Subcutaneous adipose tissue (tissue), 4 donors: Measurements from ENCODE around the gene CCR3. TPM values are rescaled to one million over a fixed set of nuclear protein-coding genes. Genes with fewer than 3 reads are reported as not detected.

Experiments
- total RNA-seq, 4 donors: library from RNA; depleted of rRNA; stranded (reverse); fragments of >200 nt; gene quantifications; one replicate each; pipeline ENCODE4 v1.1.0, GENCODE V29; 2016
- TF ChIP-seq, protein P1 (sequence below): fragments of 450-650 bp; IDR thresholded peaks from one replicate; pipeline ENCODE4 v1.5.1; 2016; ENCODE audit warnings: low read depth, mild to moderate bottlenecking, control low read depth, antibody characterized with exemption, moderate library complexity

The CCR3 gene
- total RNA-seq, 4 donors from 2014 or later, result not detected

DNA sequence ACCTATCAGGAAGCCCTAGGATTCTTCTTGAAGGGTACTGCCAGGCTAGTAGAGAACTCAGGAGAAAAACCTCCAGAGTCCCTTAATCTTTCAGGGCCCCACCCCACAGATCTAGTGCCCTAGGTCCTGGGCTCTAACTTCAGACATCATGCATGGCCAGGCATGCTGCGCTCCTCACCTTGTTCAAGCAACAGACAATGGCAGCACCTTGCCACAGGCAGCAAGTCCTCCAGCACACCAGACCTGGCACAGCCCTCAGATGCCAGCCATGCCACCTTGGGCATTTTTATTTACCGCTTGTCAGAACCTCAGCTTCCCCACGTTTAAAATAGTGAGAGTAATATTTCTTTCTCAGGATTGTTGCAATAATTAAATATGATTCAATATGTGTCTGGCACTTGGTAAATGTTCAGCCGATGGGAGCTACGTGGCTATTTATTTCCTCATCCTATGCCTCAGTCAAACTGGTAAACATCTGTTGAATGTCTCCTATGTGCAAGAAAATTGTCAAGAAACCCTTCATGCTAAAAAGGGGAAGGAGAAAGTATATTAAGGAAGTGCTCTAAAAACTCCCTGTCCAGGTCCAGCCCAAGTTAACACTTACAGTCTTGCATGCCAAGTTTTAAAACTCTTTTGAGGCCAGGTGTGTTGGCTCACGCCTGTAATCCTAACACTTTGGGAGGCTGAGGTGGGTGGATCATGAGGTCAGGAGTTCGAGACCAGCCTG lies 19.7 kb upstream of the CCR3 start:
- TF ChIP-seq, protein P1, sequence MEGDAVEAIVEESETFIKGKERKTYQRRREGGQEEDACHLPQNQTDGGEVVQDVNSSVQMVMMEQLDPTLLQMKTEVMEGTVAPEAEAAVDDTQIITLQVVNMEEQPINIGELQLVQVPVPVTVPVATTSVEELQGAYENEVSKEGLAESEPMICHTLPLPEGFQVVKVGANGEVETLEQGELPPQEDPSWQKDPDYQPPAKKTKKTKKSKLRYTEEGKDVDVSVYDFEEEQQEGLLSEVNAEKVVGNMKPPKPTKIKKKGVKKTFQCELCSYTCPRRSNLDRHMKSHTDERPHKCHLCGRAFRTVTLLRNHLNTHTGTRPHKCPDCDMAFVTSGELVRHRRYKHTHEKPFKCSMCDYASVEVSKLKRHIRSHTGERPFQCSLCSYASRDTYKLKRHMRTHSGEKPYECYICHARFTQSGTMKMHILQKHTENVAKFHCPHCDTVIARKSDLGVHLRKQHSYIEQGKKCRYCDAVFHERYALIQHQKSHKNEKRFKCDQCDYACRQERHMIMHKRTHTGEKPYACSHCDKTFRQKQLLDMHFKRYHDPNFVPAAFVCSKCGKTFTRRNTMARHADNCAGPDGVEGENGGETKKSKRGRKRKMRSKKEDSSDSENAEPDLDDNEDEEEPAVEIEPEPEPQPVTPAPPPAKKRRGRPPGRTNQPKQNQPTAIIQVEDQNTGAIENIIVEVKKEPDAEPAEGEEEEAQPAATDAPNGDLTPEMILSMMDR, result no peak

DNA sequence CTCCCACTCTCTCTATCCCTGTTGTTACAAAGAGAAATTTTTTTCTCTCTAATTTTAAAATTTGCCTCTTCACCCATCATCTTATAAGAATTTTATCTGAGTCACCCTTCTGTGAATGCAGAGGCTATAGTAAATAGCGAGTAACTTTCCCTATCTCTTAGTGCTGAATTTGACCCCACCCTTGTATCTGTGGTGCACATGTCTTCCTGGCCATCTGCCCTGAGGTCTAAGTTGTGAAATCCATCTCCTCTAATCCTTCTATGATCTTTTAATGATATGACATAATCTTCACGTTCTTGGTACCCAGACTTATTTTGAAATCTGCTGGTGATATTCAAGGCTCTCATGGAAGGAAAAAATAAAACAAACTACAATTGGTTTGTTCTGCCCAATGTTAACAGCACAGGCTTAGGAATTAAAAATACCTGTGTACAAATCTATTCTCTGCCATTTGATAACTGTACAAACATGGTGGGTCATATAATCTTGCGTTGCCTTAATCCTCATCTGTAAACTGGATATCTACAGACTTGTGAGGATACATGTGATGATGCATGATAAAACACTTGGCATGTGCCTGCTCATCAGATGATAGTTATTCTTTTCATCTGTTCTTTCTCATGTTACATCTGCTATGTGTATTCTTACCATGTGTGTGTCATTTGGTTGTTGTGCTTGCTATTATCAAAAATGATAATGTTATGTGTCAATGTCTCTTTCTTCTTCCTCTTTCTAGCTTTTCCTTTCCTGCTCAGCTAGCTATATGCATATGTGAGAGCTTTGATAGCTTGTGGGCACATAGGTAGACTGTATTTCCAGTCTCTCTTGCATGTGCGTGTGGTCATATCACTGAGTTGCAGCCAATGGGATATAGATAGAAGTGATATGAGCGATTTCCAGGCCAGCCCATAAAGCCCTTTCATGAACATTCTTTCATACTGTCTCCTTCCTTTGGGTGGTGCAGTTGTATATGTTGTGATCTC lies 13.7 kb upstream of the CCR3 start:
- TF ChIP-seq, protein P1, result no peak

DNA sequence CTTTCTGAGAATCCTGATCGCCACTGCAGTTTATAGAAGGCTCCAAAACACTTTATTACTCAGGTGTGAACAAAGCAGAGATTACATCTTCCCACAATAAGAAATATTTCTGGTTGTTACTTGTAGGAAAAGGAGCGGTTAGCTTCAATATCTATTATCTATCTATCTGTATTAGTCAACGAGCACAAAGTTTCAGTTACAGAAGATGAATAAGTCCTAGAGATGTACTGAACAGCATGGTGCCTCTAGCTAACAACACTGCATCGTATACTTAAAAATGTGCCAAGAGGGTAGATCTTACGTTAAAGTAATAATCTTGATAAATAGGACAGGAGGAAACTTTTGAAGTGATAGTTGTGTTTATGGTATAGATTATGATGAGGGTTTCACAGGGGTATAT lies 10.9 kb upstream of the CCR3 start:
- TF ChIP-seq, protein P1, result no peak

DNA sequence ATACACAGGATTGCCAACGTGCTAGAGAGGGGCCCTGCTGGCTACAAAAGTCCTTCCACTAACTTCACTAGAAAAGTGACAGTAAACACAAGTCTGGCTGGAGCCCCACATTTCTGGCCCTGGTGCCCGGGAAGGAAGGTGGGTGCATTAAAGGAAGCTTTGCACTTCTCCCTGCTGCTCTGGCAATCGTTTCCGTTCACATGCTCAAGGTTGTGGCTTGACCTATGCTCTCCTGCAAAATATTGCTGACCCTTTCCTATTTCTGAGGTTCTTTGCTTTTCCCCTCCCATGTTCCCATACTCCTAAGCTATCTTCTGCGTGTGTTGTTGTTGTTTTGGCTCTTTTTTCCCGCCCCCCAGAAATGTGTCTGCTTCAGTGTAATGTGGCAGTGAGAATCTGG lies 9.1 kb upstream of the CCR3 start:
- TF ChIP-seq, protein P1, result no peak

DNA sequence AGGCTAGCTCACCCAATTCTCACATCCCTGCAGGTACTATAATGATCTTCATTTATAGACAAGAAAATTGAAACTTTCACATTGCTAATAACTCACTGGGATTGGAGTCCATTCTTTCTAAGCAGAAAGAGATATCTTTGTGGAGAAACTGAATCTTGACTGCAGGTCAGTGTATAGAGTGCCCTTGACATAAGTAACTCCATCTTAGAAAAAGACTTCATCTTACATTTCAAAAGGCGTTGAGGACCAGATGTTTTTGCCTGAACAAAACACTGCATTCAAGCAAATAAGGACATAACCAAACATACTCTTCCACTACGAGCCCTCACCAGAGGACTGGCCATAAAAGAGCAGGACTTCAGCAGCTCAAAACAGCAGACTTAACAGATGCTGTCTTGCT lies 6.8 kb upstream of the CCR3 start:
- TF ChIP-seq, protein P1, result no peak

DNA sequence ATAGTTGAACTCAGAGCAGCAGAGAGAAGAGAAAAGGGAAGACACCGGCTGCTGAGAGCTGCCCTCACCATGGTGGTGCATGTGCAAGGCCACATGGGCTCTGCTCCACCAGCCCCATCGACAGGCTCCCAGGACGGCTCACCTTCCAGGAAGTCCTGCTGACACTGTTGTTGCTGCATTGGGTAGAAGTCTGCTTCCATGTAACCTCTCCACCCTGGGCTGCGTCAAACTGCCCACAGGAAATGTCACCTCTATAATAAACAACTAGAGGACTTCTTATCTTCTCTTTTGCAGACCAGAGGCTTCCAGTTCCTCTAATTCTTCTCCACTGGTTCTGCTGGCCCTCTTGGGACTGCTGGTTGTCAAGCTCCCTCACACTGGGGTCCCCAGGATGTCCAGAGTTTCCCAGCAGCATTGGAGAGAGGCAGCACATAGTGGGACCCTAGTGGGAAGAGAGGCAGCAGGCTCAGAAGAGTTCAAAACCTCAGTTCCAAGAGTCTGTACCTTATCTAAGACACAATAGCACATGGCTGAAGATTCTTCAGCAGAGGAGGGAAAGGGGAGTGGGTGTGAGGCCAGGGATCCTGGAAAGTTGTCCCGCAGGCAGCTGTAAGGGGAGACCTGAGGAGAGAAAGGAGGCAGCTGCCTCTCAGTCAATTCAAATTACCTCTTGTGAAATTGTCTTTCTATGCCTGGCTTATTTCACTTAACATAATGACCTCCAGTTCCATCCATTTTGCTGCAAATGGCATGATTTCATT lies 5.8 kb upstream of the CCR3 start:
- TF ChIP-seq, protein P1, result no peak
